Ramos (cell line): ENCODE measurements around the gene MPC1.
"Not testable (repeated sequence)": the region's sequence is repeated elsewhere in the genome, so short reads cannot be mapped to it uniquely, and the experiment has no call there.

Experiments
- in situ Hi-C: fragments of 300-500 bp; cut with MboI; formaldehyde crosslinking; loops from one replicate; pipeline ENCODE4 v1.14.3; 2022; ENCODE audit warnings: low sequenced_read_pairs; ENCODE audit not compliant: unreplicated experiment

The MPC1 gene

GRCh38 chr6:166353507-166353906 lies 29.2 kb downstream of the MPC1 start:
- in situ Hi-C loops = no loop called here

GRCh38 chr6:166352923-166353322 lies 29.8 kb downstream of the MPC1 start:
- in situ Hi-C loops = no loop called here

DNA sequence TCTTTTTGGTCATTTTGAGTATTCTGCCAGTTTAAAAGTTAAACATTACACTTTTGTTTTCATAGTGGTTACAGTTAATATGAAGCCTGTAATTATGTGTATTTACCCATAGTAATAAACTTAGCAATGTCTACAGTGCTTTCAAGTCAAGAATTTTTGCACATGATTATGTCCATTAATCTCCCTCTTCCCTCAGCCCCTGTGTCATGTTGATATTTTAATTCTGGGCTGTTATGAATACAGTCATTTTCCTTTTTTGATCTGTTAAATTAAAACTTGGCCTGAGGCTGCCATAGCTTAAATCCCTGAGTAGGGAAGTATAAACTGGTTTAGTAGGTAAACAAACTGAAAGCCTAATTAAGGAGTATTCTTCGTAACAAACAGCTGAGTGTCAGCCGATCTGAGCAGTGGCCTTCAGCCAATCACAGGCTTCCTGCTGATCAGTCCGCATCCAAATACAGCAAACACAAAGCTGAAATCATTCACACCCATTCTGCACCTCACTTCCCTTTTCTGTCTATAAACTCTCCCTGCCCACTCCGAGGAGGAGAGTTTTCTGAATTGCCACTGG lies 30.9 kb downstream of the MPC1 start:
- in situ Hi-C loops = no loop called here

GRCh38 chr6:166348305-166348949 lies 34.3 kb downstream of the MPC1 start:
- in situ Hi-C loops = no loop called here

- in situ Hi-C loops = no loop called here
These were observed 35.8 kb downstream of the MPC1 start for GRCh38 chr6:166346965-166347364.

DNA sequence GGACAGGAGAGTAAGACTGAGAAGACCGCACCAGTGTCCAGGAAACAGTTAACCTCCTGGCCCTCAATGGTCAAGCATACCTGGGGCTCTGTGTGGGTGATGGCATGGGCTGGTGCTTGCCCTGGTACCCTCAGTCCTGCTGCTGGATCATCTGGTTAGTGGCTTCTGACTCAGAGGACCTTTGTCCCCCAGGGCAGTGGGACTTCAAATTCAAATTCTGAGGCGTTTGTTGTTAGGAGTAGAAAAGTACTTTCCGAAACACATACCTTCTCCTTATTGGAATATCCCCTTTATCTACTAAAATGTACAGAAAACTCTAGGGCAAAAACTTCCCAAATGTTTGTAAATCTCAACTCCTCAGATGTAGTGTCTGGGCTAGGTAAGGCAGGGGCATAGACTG lies 36.3 kb downstream of the MPC1 start:
- in situ Hi-C loops = no loop called here

DNA sequence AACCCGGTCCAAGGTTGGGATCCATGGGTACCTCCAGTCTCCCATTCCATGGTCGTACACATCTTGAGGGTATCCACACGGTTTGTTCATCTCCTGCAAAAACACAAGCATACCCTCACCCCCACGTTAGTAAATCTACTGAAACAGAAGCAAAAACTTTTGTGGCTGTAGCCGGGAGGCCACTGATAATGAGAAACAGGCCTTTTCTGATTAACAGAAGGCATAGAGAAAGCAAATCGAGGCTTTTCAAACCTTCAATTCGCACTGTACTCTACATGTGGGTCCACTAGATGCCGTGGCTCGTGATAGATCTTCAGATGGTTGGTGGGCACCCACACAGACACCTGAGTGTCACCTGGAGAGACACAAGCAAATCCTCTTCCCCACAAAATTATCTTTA lies 37.1 kb downstream of the MPC1 start:
- in situ Hi-C loops = not testable (repeated sequence)

- in situ Hi-C loops = not testable (repeated sequence)
These were observed 37.8 kb downstream of the MPC1 start for GRCh38 chr6:166344921-166345320.

DNA sequence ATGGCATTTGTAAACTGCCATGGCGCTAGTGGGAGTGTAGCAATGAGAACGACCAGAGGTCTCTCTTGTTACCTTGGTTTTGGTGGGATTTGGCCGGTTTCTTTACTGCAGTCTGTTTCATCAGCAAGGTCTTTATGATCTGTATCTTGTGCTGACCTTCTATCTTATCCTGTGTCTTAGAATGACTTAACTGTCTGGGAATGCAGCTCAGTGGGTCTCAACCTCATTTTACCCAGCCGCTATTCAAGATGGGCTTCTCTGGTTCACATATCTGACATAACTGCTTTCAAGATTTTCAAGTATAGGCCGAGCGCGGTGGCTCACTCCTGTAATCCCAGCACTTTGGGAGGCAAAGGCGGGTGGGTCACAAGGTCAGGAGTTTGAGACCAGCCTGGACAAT lies 38.5 kb downstream of the MPC1 start:
- in situ Hi-C loops = no loop called here

DNA sequence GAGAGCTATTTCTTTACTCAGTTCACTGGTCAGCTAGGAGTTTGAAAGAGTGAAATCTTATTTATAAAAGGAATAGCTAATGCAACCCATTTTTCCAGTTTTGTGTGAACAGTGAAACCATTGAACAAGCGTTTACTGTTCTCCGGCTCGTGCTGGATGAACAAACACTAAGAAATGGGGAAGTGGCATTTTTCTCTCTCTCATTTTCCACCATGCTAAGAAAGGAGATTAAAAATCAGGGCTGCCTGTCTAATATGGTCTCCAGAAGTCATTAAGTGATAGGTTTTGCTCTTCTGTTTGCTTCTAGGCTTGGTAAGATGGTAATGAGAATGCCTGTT lies 39.6 kb downstream of the MPC1 start:
- in situ Hi-C loops = no loop called here

- in situ Hi-C loops = no loop called here
These were observed 40.2 kb downstream of the MPC1 start, which contains the start of gene SFT2D1 for GRCh38 chr6:166342349-166343149. Gene SFT2D1 (minus strand): TSS chr6:166342545. CDS start chr6:166342481, 64 bp downstream.

DNA sequence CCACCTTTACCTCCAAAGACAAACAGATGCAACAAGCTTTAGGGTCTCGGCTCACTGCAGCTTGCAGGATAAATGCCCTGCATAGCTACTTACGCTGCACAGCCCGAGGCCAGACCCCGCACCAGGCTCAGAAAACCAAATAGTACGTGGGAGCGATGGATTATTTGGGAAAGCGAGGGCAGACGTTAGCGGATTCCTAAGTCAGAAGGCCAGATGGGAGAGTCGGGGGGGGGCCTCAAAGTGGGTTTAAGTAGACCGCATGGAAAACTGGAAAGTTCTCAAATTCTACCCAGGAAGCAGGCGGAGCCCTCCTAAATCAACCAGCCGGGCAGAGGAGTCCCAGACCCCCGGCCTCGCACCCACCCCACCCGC lies 40.8 kb downstream of the MPC1 start:
- in situ Hi-C loops = no loop called here

DNA sequence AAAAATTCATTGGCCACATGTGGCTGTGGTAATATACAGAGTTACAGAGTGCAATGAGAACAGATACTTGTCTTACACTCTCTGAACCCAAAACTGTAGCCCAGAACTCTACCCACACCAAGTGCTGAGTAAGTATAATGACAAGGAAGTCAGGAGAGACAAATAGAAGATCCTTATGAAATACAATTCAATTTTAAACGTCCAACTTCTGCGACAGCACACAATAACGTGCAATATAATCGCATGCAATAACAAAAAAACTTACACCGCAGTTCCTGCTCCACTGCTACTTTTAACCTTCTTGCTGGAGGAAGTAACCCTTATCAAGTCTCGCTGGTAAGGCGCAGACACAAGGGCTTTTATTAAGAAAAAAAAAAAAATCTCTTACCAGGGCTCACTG lies 41.3 kb downstream of the MPC1 start:
- in situ Hi-C loops = no loop called here

- in situ Hi-C loops = no loop called here
These were observed 43.9 kb downstream of the MPC1 start for GRCh38 chr6:166338854-166339253.

DNA sequence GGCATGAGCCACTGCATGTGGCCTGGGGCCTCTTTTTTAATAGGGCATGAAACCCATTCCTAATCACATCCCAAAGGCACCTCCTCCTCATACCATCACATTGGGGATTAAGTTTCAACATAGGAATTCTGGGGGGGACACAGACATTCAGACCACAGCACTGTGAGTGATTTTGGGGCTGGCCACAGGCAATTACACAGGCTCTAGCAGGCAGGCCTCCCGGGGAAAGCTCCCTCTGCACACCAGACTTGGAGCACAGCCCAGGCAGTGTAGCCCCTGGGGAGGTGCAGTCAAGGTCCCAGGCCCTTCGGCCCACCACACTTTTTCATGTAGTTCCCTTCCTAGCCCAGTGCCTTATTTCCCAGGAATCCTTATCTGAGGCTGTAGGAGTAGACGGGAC lies 45.9 kb downstream of the MPC1 start:
- in situ Hi-C loops = no loop called here

GRCh38 chr6:166335378-166336302 lies 47.1 kb downstream of the MPC1 start:
- in situ Hi-C loops = no loop called here

DNA sequence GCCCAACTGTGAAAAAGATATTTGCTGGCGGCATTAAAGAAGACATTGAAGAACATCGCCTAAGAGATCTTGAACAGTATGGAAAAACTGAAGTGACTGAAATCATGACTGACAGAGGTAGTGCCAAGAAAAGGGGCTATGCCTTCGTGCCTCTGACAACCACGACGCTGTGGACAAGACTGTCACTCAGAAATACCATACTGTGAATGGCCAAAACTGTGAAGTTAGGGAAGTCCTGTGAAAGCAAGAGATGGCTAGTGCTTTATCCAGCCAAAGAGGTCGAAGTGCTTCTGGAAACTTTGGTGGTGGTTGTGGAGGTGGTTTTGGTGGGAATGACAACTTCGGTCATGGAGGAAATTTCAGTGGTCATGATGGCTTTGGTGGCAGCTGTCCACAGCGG lies 47.9 kb downstream of the MPC1 start:
- in situ Hi-C loops = no loop called here

GRCh38 chr6:166333172-166333995 lies 49.4 kb downstream of the MPC1 start:
- in situ Hi-C loops = no loop called here

DNA sequence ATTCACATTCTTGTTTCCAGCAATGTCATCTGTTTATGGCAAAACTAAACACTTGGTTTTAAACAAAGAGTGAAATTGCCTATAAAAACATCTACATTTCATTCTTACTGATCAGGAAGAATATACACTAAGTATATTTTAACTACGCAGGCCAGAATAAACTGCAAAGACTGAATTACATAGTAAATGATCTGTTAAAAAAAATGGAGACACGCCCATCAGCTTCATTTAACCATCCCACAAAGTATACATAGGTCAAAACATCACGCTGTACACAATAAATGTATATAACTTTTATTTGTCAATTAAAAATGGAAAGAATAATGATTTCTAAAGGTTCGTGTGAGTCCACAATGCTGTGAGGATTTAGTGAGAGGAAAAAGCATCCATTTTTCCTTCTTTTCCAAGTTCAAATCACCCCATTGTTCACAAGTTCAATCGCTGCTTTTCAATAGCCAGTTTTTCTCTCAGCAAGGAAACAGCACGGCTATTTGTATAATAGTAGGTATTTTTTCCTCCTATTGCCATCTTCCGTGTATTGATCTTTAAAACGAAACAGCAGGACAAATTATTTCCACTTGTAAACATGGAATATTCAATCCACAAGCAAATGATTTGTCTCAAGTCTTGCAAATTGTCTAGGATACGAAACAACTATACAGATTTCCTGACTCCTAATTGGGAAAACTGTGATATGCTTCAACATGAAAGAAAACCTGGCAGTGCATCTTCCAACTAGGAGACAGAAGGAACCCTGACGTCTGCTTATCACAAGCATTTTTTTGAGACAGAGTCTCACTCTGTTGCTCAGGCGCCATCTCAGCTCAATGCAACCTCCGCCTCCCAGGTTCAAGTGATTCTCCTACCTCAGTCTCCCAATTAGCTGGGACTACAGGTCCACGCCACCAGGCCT lies 51.0 kb downstream of the MPC1 start:
- in situ Hi-C loops = no loop called here
